Measurements from ENCODE around the gene SF3B5.
"Not testable (repeated sequence)": the region's sequence is repeated elsewhere in the genome, so short reads cannot be mapped to it uniquely, and the experiment has no call there.

The SF3B5 gene

DNA sequence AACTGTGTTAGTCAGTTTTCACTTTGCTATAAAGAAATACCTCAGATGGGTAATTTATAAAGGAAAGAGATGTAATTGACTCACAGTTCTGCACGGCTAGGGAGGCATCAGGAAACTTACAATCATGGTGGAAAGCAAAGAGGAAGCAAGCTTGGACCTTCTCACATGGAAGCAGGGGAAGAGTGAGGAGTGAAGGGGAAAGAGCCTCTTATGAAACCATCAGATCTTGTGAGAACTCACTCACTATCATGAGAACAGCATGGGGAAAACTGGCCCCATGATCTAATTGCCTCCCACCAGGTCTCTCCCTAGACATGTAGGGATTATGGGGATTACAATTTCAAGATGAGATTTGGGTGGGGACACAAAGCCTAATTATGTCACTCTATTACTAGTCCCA is 46.0 kb downstream of the SF3B5 start:
- TF ChIP-seq POLR2AphosphoS5 (IDR thresholded peaks at IDR 0.05; ENCODE audit: borderline replicate concordance, low read depth, low read length) = no peak
- no peak for TF ChIP-seq FOXP2 (optimal IDR thresholded peaks at IDR 0.05; ENCODE audit: control extremely low read depth, extremely low read length, insufficient read depth)
- no peak for TF ChIP-seq EZH2 (IDR thresholded peaks at IDR 0.05)
- DNase-seq (ENCODE audit: low read depth, low spot score) = no peak
- no peaks in the 10 kb centered on the region for H3K36me3 ChIP-seq (ENCODE audit: insufficient read depth, low read length)
- H3K4me3 ChIP-seq = no peak overlapping the region
- no peak overlapping the region for H3K27ac ChIP-seq
- H3K9ac ChIP-seq (ENCODE audit: insufficient read length) = no peak overlapping the region
- H3K9me3 ChIP-seq (ENCODE audit: low read depth, low read length) = no peaks in the 10 kb centered on the region

DNA sequence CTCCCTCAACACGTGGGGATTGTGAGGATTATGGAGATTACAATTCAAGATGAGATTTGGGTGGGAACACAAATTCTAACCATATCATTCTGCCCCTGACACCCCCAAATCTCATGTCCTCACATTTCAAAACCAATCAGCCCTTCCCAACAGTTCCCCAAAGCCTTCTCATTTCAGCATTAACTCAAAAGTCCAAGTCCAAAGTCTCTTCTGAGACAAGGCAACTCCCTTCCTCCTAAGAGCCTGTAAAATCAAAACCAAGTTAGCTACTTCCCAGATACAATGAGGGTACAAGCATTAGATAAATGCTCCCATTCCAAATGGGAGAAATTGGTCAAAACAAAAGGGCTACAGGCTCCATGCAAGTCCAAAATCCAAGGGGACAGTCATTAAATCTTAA is 47.7 kb downstream of the SF3B5 start:
- Histone ChIP-seq H3K27ac (no peak overlapping the region), H3K4me3 (no peak overlapping the region), H3K9me3 (ENCODE audit: low read depth, low read length) (no peaks in the 10 kb centered on the region), H3K9ac (ENCODE audit: insufficient read length) (no peak overlapping the region), H3K36me3 (ENCODE audit: insufficient read depth, low read length) (no peaks in the 10 kb centered on the region)
- DNase-seq (ENCODE audit: low read depth, low spot score) = no peak
- no peak for TF ChIP-seq EZH2 (IDR thresholded peaks at IDR 0.05)
- TF ChIP-seq FOXP2 (optimal IDR thresholded peaks at IDR 0.05; ENCODE audit: control extremely low read depth, extremely low read length, insufficient read depth) = no peak
- TF ChIP-seq POLR2AphosphoS5 (IDR thresholded peaks at IDR 0.05; ENCODE audit: borderline replicate concordance, low read depth, low read length) = no peak

- not testable (repeated sequence) for H3K4me3 ChIP-seq; H3K36me3 ChIP-seq (ENCODE audit: insufficient read depth, low read length); DNase-seq (ENCODE audit: low read depth, low spot score); H3K27ac ChIP-seq; H3K9me3 ChIP-seq (ENCODE audit: low read depth, low read length); H3K9ac ChIP-seq (ENCODE audit: insufficient read length)
Observed at GRCh38 chr6:144046672-144047071, 48.7 kb downstream of the SF3B5 start.

DNA sequence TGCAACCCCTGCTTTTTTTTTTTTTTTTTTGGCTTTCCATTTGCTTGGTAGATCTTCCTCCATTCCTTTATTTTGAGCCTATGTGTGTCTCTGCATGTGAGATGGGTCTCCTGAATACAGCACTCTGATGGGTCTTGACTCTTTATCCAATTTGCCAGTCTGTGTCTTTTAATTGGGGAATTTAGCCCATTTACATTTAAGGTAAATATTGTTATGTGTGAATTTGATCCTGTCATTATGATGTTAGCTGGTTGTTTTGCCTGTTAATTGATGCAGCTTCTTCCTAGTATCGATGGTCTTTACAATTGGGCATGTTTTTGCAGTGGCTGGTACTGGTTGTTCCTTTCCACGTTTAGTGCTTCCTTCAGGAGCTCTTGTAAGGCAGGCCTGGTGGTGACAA is 50.4 kb downstream of the SF3B5 start:
- H3K4me3 ChIP-seq; H3K36me3 ChIP-seq (ENCODE audit: insufficient read depth, low read length); H3K27ac ChIP-seq; H3K9ac ChIP-seq (ENCODE audit: insufficient read length); H3K9me3 ChIP-seq (ENCODE audit: low read depth, low read length); DNase-seq (ENCODE audit: low read depth, low spot score): not testable (repeated sequence)
